Esophagus squamous epithelium (tissue), 4 donors: ENCODE data around the gene ODF4.

Experiments
- POLR2A ChIP-seq, 4 donors: fragments of 450-650 bp; IDR thresholded peaks; one replicate each; pipeline ENCODE4 v1.6.1; 2017; ENCODE audit warnings: antibody characterized with exemption in 4 of 4, mild to moderate bottlenecking in 4 of 4, moderate library complexity in 3 of 4
- TF ChIP-seq, protein P1 (sequence below), 6 experiments: fragments of 450-650 bp in 4 of 6; fragments of 200-600 bp in 2 of 6; sonication (generic) in 2 of 6; IDR thresholded peaks; one replicate each; pipeline ENCODE4 v1.5.1; 2016 to 2019; ENCODE audit warnings: antibody characterized with exemption in 6 of 6, mild to moderate bottlenecking in 4 of 6, moderate library complexity in 4 of 6

DNA sequence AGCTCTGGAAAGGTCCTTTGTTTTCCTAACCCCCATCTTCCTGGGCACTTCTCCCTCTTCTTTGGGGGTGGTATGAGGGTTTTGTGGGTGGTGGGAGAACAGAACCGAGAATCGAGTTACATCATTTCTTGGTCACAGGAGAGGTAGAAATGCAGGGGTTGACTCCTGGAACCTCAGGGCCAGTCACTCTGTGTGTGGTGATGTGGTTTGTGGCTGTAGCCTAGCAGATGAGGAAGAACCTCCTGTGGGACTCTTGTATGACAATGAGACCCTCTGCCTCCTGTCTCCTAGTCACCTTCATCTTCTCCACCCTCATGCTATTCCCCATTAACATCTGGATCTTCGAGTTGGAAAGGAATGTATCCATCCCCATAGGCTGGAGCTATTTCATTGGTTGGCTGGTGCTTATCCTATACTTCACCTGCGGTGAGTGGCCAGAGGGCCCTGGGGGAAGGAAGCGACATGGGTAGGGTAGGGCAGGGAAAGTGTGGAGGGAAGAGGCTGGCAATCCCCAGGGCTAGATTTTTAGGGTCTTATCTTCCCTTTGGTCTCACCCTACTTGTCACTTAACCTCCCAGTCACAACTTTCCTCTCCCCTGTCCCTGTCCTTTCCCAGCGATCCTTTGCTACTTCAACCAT is 5.5 kb downstream of the ODF4 start:
- TF ChIP-seq, protein P1, sequence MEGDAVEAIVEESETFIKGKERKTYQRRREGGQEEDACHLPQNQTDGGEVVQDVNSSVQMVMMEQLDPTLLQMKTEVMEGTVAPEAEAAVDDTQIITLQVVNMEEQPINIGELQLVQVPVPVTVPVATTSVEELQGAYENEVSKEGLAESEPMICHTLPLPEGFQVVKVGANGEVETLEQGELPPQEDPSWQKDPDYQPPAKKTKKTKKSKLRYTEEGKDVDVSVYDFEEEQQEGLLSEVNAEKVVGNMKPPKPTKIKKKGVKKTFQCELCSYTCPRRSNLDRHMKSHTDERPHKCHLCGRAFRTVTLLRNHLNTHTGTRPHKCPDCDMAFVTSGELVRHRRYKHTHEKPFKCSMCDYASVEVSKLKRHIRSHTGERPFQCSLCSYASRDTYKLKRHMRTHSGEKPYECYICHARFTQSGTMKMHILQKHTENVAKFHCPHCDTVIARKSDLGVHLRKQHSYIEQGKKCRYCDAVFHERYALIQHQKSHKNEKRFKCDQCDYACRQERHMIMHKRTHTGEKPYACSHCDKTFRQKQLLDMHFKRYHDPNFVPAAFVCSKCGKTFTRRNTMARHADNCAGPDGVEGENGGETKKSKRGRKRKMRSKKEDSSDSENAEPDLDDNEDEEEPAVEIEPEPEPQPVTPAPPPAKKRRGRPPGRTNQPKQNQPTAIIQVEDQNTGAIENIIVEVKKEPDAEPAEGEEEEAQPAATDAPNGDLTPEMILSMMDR (IDR thresholded peaks at IDR 0.05): no peak
- no peak for TF ChIP-seq POLR2A (IDR thresholded peaks at IDR 0.05)
